ENCODE data around the gene PWWP2B. TPM values are rescaled to one million over a fixed set of nuclear protein-coding genes. Genes with fewer than 3 reads are reported as not detected.

Gene PWWP2B
- total RNA-seq, 1 experiment from 2014 or later: 51.6 TPM

DNA sequence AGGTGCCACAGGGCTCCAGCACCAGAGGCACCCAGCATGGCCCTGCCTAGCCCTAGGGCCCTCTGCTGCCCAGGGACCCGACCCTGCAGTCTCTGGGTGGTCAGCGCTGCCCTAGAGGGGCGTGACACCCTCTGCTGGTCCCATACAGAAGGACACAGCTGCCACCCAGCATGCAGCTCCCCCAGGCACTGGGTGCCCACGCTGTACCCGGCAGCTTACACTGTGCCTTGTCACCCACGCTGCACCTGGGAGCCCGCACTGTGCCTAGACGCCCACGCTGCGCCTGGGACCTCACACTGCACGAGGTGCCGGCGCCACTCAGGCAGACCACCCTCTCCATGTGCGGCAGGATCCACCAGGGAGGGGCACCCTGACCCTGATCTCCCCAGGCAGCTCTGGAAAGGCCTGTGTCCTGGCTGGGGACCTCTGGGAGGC is 55.2 kb downstream of the PWWP2B start:
- H3K4me1 ChIP-seq (ENCODE audit: control insufficient read depth, insufficient read depth, low read length): peaks cover 51% of the 10 kb centered on the region
- ATAC-seq: peak; percentile 47
- TF ChIP-seq REST (IDR thresholded peaks at IDR 0.05; ENCODE audit: insufficient read depth in 1 of 2, low read depth in 2 of 2, low read length in 1 of 2) (peak in 1 of 2 experiments; percentile 44; a peak in 1 of 4 replicates), SIN3A (IDR thresholded peaks at IDR 0.05; ENCODE audit: borderline replicate concordance, insufficient read depth, low read depth, low read length) (no peak)
- TF ChIP-seq, protein P1, sequence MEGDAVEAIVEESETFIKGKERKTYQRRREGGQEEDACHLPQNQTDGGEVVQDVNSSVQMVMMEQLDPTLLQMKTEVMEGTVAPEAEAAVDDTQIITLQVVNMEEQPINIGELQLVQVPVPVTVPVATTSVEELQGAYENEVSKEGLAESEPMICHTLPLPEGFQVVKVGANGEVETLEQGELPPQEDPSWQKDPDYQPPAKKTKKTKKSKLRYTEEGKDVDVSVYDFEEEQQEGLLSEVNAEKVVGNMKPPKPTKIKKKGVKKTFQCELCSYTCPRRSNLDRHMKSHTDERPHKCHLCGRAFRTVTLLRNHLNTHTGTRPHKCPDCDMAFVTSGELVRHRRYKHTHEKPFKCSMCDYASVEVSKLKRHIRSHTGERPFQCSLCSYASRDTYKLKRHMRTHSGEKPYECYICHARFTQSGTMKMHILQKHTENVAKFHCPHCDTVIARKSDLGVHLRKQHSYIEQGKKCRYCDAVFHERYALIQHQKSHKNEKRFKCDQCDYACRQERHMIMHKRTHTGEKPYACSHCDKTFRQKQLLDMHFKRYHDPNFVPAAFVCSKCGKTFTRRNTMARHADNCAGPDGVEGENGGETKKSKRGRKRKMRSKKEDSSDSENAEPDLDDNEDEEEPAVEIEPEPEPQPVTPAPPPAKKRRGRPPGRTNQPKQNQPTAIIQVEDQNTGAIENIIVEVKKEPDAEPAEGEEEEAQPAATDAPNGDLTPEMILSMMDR (IDR thresholded peaks at IDR 0.05): peak; percentile 69
- peak overlapping the region; percentile 67 for H3K27ac ChIP-seq (ENCODE audit: low read length)
- POLR2A ChIA-PET: interaction anchor here (0.6 kb wide), 1 partner anchor 113 kb away, joined by 3 read pairs; no protein-coding TSS in a partner anchor
- no TSS peak for BruUV-seq (replicated peaks)
- in situ Hi-C loops (cut with HindIII; ENCODE audit: low pct_unique_long_range_greater_than_20kb, low sequenced_read_pairs) (no loop called here), intact Hi-C loops (cut with micrococcal nuclease; ENCODE audit: unreplicated experiment) (loop anchor here (2.0 to 10.0 kb wide), 3 partner anchors 65 to 343 kb away; no protein-coding TSS in a partner anchor)
- no peak overlapping the region for H3K4me3 ChIP-seq (ENCODE audit: low read depth in 2 of 2, low read length in 2 of 2)
- H3K27me3 ChIP-seq (ENCODE audit: control insufficient read depth, insufficient read depth, low read length): no peaks in the 10 kb centered on the region
- no peaks in the 10 kb centered on the region for H3K36me3 ChIP-seq (ENCODE audit: control insufficient read depth, insufficient read depth, low read length)
- no peaks in the 10 kb centered on the region for H3K9me3 ChIP-seq (ENCODE audit: control insufficient read depth, insufficient read depth, low read depth, low read length)
- no peak for DNase-seq (ENCODE audit: low read depth, low spot score)
- CTCF ChIA-PET: interaction anchor here (0.5 to 1.3 kb wide), 4 partner anchors 41 to 127 kb away, joined by 3 to 5 read pairs (median 4); no protein-coding TSS in a partner anchor

DNA sequence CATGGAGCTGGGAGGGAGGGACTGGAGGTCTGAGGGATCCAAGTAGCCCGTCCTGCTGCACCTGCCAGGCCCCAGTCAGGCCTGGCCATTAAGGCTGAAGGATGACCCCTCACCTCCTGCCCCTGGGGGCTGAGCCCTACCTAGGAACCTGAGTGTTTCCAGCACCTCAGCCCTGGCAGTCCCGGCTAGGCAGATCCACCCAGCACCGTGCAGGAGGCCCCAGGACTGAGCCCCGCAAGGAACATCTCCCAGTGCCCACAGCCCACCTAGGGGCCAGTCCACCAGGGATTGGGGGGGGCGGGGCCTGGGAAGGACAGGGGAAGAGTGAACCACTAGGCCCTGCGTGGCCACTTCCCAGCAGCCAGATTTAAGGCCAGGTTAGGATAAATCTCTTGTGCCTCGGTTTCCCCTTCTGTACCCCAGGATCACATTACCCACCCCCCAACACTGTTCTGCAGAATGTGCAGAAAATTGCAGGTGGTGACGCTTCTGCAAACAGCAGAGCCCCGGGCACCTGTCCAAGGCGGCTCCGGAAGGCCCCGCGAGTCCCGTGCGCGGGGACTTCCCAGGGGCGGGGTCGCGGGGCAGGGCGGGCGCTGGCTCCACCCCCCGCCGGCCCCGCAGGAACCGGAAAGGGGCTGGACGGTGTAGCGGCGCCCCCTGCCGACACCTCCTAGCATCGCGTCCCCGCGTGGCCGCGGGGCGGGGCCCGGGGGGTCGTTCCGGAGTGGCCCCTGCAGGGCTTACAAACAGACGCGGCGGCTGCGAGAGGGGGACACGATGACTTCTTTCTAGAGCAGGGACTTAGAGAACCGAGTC is 55.9 kb downstream of the PWWP2B start:
- no TSS peak for BruUV-seq (replicated peaks)
- peak overlapping the region; percentile 67 for H3K27ac ChIP-seq (ENCODE audit: low read length)
- H3K4me1 ChIP-seq (ENCODE audit: control insufficient read depth, insufficient read depth, low read length): peaks cover 46% of the 10 kb centered on the region
- ChIA-PET CTCF (interaction anchor here (0.9 to 1.3 kb wide), 2 partner anchors 65 to 92 kb away, joined by 4 to 5 read pairs; no protein-coding TSS in a partner anchor), POLR2A (no interaction called here)
- H3K9me3 ChIP-seq (ENCODE audit: control insufficient read depth, insufficient read depth, low read depth, low read length): no peaks in the 10 kb centered on the region
- intact Hi-C loops (cut with micrococcal nuclease; ENCODE audit: unreplicated experiment) (loop anchor here (2.0 to 10.0 kb wide), 3 partner anchors 66 to 342 kb away; no protein-coding TSS in a partner anchor), in situ Hi-C loops (cut with HindIII; ENCODE audit: low pct_unique_long_range_greater_than_20kb, low sequenced_read_pairs) (no loop called here)
- DNase-seq (ENCODE audit: low read depth, low spot score): no peak
- H3K27me3 ChIP-seq (ENCODE audit: control insufficient read depth, insufficient read depth, low read length): no peaks in the 10 kb centered on the region
- no peaks in the 10 kb centered on the region for H3K36me3 ChIP-seq (ENCODE audit: control insufficient read depth, insufficient read depth, low read length)
- ATAC-seq: peak; percentile 71
- TF ChIP-seq, protein P1 (IDR thresholded peaks at IDR 0.05): peak; percentile 100
- no peak for TF ChIP-seq TCF7L2 (IDR thresholded peaks at IDR 0.05; ENCODE audit: low read depth, low read length)
- 0 out of 2 replicates have a peak, but pooled peaks have one; percentile 46 for TF ChIP-seq SIN3A (IDR thresholded peaks at IDR 0.05; ENCODE audit: borderline replicate concordance, insufficient read depth, low read depth, low read length)
- 0 out of 2 replicates have a peak, but pooled peaks have one; percentile 38 for TF ChIP-seq POLR2AphosphoS5 (IDR thresholded peaks at IDR 0.05; ENCODE audit: low read depth, low read length)
- TF ChIP-seq REST (IDR thresholded peaks at IDR 0.05; ENCODE audit: insufficient read depth in 1 of 2, low read depth in 2 of 2, low read length in 1 of 2): 0 out of 4 replicates have a peak, but pooled peaks of 1 of the 2 experiments have one; percentile 32
- H3K4me3 ChIP-seq (ENCODE audit: low read depth in 2 of 2, low read length in 2 of 2): peak overlapping the region; percentile 6 to 44; a peak in 2 of 4 replicates

Measured in Panc1 (cell line).